T-helper 2 cell treated with Interferon-gamma antibody and Interleukin-4, amounts not matched to agents 5 μg/mL and 100 μg/mL, for 36 hours (primary cell): ENCODE measurements around the gene SUCLG2.

ENCODE experiments used
- DNase-seq: peaks from one replicate; pipeline ENCODE4 v3.0.0; 2021; ENCODE audit warnings: low spot score
- H3K27ac Mint-ChIP-seq: one replicate; pipeline ENCODE4 v1.8.0; 2021; ENCODE audit warnings: mild to moderate bottlenecking, mixed read lengths
- H3K27me3 Mint-ChIP-seq: one replicate; pipeline ENCODE4 v1.8.0; 2021; ENCODE audit warnings: low read depth, mixed read lengths
- H3K36me3 Mint-ChIP-seq: one replicate; pipeline ENCODE4 v1.8.0; 2021; ENCODE audit warnings: low read depth, mixed read lengths
- H3K4me1 Mint-ChIP-seq: one replicate; pipeline ENCODE4 v1.8.0; 2021; ENCODE audit warnings: low read depth, mixed read lengths
- H3K4me3 Mint-ChIP-seq: one replicate; pipeline ENCODE4 v1.8.0; 2022; ENCODE audit warnings: mild to moderate bottlenecking, moderate library complexity, mixed read lengths
- H3K9me3 Mint-ChIP-seq: one replicate; pipeline ENCODE4 v1.8.0; 2021; ENCODE audit warnings: mixed read lengths

SUCLG2 gene

DNA sequence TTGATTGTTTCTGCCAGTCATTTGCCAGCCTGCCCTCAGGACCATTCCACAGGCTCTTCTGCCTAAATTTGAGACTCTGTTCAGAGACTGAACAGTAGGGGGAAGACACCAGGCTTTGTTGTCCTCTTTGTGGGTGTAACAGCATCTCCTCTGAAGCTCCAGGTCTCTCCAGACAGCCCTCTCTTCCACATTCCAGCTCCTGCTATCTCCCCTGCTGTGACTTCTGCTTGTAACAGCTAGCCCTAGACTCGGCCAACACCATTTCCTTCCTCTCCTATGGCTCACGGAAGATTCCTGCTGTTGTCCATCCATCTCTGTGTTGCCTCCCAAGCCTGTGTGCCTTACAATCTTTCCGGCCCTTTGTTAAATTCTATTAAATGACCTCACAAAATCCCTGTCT lies 40.2 kb downstream of the SUCLG2 start:
- H3K27me3 Mint-ChIP-seq: no peaks in the 10 kb centered on the region
- no peak overlapping the region for H3K4me3 Mint-ChIP-seq
- no peaks in the 10 kb centered on the region for H3K9me3 Mint-ChIP-seq
- DNase-seq: no peak
- peaks cover 52% of the 10 kb centered on the region for H3K36me3 Mint-ChIP-seq
- no peak overlapping the region for H3K27ac Mint-ChIP-seq
- peaks cover 6% of the 10 kb centered on the region for H3K4me1 Mint-ChIP-seq

DNA sequence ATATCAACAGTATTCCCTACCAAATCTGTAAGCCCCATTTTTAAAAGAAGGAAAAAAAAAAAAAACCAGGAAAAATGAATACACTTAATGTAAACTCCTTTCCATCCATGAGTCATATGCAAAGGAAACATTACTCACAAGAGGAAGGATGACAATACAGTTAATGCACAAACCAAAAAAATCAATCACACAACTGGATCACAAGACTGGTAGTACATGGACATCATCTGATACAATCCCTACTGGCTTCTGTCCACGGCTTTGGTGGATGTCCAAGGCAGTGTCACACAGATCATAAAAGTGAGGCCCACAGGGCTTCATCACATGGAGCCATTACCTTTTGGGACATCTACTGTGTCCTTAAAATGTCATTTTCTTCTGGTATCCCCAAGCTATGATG lies 44.0 kb downstream of the SUCLG2 start:
- Mint-ChIP-seq H3K36me3 (peaks cover 61% of the 10 kb centered on the region), H3K9me3 (no peaks in the 10 kb centered on the region), H3K27ac (no peak overlapping the region), H3K27me3 (no peaks in the 10 kb centered on the region), H3K4me3 (no peak overlapping the region), H3K4me1 (peaks cover 12% of the 10 kb centered on the region)
- no peak for DNase-seq

DNA sequence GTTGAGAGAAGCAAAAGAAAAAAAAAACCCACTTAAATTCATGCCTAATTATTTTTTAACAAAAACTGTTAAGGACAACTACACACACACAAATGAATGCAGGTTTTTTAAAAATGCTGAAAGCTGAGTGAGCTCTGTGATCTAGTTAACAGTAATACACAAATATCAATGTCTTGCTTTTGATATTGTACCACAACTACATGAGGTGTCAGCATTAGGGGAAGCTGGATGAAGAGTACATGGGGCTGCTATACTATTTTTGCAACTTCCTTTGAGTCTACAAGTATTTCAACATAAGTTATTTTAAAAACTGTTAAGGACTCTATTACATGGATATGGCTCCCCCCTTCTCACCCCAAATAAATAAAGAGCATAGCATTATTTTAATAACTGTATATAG lies 44.7 kb downstream of the SUCLG2 start:
- DNase-seq: no peak
- Mint-ChIP-seq H3K4me1 (peaks cover 16% of the 10 kb centered on the region), H3K9me3 (no peaks in the 10 kb centered on the region), H3K27me3 (no peaks in the 10 kb centered on the region), H3K36me3 (peaks cover 62% of the 10 kb centered on the region), H3K27ac (no peak overlapping the region), H3K4me3 (no peak overlapping the region)

DNA sequence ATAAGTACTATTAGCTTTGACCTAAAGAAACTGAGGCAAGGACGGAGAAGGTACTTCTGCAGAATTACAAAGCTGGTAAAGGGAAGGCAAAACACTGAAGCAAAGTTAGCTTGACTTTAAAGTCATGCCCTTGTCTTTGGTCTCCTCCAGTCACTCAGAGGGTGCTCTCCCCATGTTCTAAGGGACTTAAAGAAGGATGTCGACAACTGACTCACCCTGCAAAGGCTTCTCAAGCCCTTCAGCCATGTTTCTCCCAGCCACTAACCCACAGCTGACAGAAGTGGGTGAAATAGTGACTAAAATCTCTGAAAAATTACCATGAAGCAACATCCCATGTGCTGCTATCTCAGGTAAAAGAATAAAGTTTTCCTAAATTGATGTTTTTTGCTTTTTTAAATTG lies 46.4 kb downstream of the SUCLG2 start:
- H3K4me3 Mint-ChIP-seq: no peak overlapping the region
- no peaks in the 10 kb centered on the region for H3K9me3 Mint-ChIP-seq
- DNase-seq: no peak
- peaks cover 65% of the 10 kb centered on the region for H3K36me3 Mint-ChIP-seq
- no peaks in the 10 kb centered on the region for H3K27me3 Mint-ChIP-seq
- H3K4me1 Mint-ChIP-seq: peaks cover 22% of the 10 kb centered on the region
- H3K27ac Mint-ChIP-seq: no peak overlapping the region

DNA sequence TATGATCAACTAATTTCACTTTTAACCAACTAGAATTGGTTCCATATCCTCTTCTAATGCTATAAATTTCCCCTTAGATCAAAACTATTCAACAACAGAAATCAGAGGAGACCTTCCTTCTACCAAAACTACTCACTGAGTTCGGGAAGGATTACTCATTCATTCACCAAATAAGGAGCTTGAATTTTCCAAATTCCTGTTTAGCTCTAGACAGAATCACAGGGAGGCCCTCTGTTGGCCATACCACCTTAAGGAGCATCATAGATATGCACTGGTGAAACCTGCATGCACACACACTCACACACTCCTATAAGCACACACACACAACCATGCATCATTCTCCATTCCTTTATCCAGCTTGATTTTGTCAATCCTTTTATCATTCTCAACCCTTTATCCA lies 49.0 kb downstream of the SUCLG2 start:
- DNase-seq: no peak
- Mint-ChIP-seq H3K4me3 (no peak overlapping the region), H3K27ac (peak overlapping the region; percentile 58), H3K9me3 (no peaks in the 10 kb centered on the region), H3K36me3 (peaks cover 62% of the 10 kb centered on the region), H3K4me1 (peaks cover 38% of the 10 kb centered on the region), H3K27me3 (no peaks in the 10 kb centered on the region)

DNA sequence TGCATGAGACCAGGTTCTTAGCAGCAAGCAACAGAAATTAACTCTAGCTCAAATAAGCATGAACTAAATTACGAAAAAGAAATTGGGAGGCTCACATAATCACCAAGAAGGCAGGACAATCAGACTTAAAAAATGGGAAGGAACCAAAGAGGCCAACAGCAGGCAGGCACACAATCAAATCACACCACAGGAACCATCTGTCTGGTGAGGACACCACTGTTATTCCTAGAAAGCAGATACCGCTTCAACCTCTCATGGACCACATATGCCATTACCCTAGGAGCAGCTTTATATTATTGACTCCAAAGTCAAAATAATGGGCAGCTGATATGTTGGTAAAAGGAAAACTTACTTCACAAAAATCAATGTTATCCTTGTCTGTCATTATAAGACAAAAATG lies 51.6 kb downstream of the SUCLG2 start:
- no peak for DNase-seq
- Mint-ChIP-seq H3K9me3 (no peaks in the 10 kb centered on the region), H3K4me1 (peaks cover 51% of the 10 kb centered on the region), H3K36me3 (peaks cover 55% of the 10 kb centered on the region), H3K4me3 (peak overlapping the region; percentile 77), H3K27ac (peak overlapping the region; percentile 24), H3K27me3 (no peaks in the 10 kb centered on the region)

DNA sequence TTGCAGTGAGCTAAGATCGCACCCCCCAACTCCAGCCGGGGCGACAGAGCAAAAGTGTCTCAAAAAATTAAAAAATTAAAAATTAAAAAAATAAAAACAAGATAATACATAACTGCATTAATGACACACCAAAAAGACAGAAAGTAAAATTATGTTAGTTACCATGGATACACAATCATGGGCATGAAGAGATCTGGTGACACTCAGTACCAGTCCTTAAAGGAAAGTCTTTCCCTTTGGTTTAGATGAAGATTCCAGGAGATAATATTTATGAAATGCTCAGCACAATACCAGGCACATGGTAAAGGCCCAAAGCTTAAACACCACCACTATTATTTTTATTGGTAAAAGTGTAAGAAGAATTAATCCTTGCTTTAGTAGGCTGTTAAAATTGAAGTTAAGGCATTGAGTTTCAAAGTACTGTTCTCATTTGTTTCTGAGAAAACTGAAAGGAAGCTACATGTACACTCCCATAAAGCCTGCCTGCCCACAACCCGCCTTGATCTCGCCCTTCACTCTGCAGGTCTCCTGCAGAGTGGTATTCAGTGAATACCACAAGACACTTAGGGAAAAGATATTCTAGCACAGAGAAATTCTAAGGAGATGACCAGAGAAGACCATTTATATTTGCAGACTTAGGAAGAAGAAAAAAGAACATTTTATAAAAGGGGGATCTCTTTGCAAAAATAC lies 52.3 kb downstream of the SUCLG2 start:
- Mint-ChIP-seq H3K9me3 (no peaks in the 10 kb centered on the region), H3K27me3 (no peaks in the 10 kb centered on the region), H3K4me1 (peaks cover 52% of the 10 kb centered on the region), H3K36me3 (peaks cover 53% of the 10 kb centered on the region), H3K4me3 (peak overlapping the region; percentile 77), H3K27ac (peak overlapping the region; percentile 69)
- DNase-seq: no peak

DNA sequence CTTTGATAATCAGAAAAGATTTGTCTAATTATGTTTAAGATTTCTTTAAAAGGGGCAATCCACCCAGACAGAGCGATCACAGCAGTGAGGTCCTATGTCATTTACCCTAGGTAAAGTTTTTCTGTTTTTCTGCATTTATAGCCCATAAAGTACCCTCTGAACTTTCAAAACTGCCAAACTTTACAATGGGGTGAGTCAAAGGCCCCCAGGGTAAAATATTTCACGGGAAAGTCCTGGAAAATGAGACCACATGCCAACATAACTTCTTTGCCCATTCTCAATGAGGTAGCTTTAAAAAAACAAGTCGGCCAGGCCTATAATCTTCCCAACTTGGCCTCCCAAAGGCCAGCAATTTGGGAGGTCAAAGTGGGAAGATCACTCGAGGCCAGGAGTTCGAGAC lies 53.0 kb downstream of the SUCLG2 start:
- H3K4me1 Mint-ChIP-seq: peaks cover 52% of the 10 kb centered on the region
- no peak for DNase-seq
- H3K27me3 Mint-ChIP-seq: no peaks in the 10 kb centered on the region
- H3K27ac Mint-ChIP-seq: no peak overlapping the region
- H3K36me3 Mint-ChIP-seq: peaks cover 57% of the 10 kb centered on the region
- no peak overlapping the region for H3K4me3 Mint-ChIP-seq
- no peaks in the 10 kb centered on the region for H3K9me3 Mint-ChIP-seq

DNA sequence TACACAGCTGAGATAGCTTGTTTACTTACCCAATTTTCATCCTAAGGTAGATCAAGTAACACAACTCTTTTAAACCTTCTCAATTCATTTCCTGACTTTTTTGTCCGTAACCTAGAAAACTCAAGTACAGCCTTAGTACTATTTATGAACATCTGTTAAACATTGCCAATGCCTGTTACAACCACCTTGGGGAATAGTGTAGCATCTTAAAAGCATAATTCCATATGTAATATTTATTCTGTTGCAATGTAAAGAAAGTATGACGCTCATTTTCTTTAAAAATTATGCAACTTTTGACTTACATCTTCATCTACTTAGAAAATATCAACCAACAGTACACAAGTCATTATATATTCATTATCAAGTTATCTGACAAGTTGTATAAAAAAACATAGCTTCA lies 54.6 kb downstream of the SUCLG2 start:
- H3K36me3 Mint-ChIP-seq: peaks cover 47% of the 10 kb centered on the region
- DNase-seq: no peak
- H3K27me3 Mint-ChIP-seq: no peaks in the 10 kb centered on the region
- H3K27ac Mint-ChIP-seq: no peak overlapping the region
- peaks cover 44% of the 10 kb centered on the region for H3K4me1 Mint-ChIP-seq
- no peaks in the 10 kb centered on the region for H3K9me3 Mint-ChIP-seq
- no peak overlapping the region for H3K4me3 Mint-ChIP-seq

DNA sequence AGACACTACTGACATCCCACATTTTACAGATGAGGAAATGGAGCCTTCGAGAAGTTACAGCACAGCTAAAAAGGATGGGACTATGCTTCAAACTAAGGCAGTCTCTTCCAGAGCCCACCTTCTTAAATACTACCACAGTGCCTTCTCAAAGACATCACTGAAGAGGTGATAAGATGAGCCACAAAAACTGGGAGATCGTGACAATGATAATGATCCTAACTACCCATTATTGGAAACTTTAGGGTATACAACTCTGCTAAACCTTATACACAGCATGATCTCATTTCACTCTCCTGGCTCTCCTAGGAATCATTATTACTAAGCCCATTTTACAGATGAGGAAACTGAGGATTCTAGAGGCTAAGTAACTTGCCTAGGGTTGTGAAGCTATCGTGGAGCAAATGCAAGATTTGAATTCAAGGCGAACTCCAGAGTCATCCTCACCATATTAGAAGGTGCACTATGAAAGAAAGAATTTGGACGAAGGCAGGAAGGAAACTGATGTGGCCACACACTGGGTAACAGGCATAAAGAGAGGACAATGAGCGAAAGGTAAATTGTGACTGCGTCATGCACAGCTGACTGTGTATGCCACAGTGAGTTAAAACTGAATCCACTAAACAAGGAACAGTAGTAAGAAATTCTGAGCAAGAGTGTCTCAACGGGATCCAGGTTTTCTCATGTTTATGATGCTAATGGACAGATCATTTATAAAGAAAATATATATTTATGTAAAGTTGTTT lies 55.4 kb downstream of the SUCLG2 start:
- Mint-ChIP-seq H3K4me3 (no peak overlapping the region), H3K4me1 (peaks cover 41% of the 10 kb centered on the region), H3K36me3 (peaks cover 41% of the 10 kb centered on the region), H3K9me3 (no peaks in the 10 kb centered on the region), H3K27ac (no peak overlapping the region), H3K27me3 (no peaks in the 10 kb centered on the region)
- no peak for DNase-seq

DNA sequence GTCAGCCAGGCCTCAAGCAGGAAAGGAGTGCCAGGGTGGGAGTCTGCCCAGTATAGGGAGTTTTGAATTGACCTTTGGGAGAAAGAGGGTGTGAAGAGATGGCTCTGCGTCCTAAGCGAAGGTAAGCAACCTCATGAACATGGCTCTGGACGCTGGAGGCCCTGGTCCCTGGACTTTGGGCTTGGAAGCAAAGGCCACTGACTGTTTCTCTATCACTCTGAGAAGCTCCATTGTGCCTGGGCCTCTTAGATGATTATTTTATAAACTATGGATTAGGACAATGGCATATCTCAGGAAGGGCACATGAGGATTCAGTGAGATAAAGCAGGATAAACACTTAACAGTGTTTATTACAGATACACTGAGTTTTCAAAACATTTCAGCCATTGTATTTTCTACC lies 59.0 kb downstream of the SUCLG2 start:
- no peak overlapping the region for H3K4me3 Mint-ChIP-seq
- peaks cover 23% of the 10 kb centered on the region for H3K4me1 Mint-ChIP-seq
- no peak for DNase-seq
- H3K36me3 Mint-ChIP-seq: peaks cover 41% of the 10 kb centered on the region
- H3K27ac Mint-ChIP-seq: no peak overlapping the region
- H3K27me3 Mint-ChIP-seq: no peaks in the 10 kb centered on the region
- H3K9me3 Mint-ChIP-seq: no peaks in the 10 kb centered on the region

DNA sequence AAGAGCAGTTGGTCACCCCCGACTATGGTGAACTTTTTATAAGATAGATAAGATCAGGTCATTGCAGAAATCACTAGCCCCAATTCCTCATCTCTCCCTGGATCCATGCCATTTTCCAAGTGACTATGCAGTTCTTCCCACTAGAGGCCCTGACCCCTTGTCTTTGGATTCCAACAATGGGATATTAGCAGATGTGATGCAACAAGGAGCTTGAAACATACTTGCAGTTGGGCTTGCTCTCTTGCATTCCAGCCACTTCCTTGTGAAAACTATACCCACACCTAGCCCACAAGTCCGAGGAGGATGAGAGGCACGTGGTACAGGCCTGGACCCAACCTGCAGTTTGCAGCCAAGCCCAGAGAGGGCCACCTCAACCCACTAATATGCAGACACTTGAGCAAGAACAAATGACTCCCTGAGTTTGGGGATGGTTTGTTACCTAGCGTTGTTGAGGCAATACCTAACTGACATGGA lies 60.6 kb downstream of the SUCLG2 start:
- Mint-ChIP-seq H3K4me3 (no peak overlapping the region), H3K36me3 (peaks cover 38% of the 10 kb centered on the region)

DNA sequence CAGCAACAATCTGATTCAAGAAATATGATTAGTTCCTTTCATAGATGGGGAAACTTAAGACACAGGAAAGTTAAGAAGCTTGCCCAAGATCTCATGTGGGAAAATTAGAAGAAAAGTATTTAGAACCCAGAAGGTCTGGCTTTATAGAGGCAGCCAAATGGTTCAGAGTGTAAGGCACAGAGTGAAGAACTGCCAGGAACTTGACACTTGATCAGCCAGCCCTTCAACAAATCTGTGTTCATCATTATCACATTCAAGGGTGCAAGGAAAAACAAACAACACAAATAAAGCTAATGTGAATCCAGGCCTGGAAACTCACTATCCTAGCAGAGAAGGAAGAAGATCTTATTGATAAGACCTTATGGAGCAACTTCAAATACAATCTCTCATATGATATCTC lies 62.4 kb downstream of the SUCLG2 start:
- DNase-seq: no peak
- no peaks in the 10 kb centered on the region for H3K9me3 Mint-ChIP-seq
- H3K4me3 Mint-ChIP-seq: no peak overlapping the region
- peaks cover 5% of the 10 kb centered on the region for H3K4me1 Mint-ChIP-seq
- no peak overlapping the region for H3K27ac Mint-ChIP-seq
- H3K36me3 Mint-ChIP-seq: peaks cover 37% of the 10 kb centered on the region
- H3K27me3 Mint-ChIP-seq: no peaks in the 10 kb centered on the region

More for the DNA sequence above, 60.6 kb downstream of the SUCLG2 start:
- Mint-ChIP-seq H3K27ac (no peak overlapping the region), H3K9me3 (no peaks in the 10 kb centered on the region), H3K27me3 (no peaks in the 10 kb centered on the region), H3K4me1 (peaks cover 10% of the 10 kb centered on the region)
- DNase-seq: no peak

DNA sequence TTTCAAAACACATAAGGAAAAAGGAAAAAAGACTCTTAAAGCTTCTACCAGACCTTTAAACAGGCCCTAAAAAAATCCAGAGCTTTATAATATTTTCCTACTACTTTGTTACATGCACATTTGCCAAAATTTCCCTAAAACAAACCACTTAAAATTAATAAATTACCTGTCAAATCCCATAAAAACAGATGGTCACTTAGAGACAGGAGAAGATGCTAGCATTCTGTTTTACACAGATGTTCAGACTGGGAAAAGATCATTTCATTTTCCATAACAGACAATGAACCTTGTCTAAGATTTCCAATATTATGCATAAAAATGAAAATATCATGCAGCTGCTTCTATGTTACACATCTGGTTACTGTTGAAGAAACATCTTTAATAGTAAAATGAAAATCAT lies 66.6 kb downstream of the SUCLG2 start:
- peaks cover 56% of the 10 kb centered on the region for H3K36me3 Mint-ChIP-seq

More for the DNA sequence above, 66.6 kb downstream of the SUCLG2 start:
- Mint-ChIP-seq H3K9me3 (peaks cover 5% of the 10 kb centered on the region), H3K27ac (no peak overlapping the region), H3K4me1 (peaks cover 19% of the 10 kb centered on the region), H3K4me3 (no peak overlapping the region), H3K27me3 (no peaks in the 10 kb centered on the region)
- no peak for DNase-seq
